Activated CD4-positive, alpha-beta T cell treated with anti-CD3 and anti-CD28 coated beads, Interleukin-2, amount 10 ng/mL, durations not matched to agents 24 days and 14 days (primary cell): Measurements from ENCODE around the gene ZBED6. TPM values are rescaled to one million over a fixed set of nuclear protein-coding genes. Genes with fewer than 3 reads are reported as not detected.
"Not testable (repeated sequence)": the region's sequence is repeated elsewhere in the genome, so short reads cannot be mapped to it uniquely, and the experiment has no call there.

Source experiments
- DNase-seq: peaks from one replicate; pipeline ENCODE4 v3.0.0; 2022
- H3K27ac Mint-ChIP-seq: one replicate; pipeline ENCODE4 v1.8.0; 2022; ENCODE audit warnings: mild to moderate bottlenecking, mixed read lengths
- H3K27me3 Mint-ChIP-seq: one replicate; pipeline ENCODE4 v1.8.0; 2022; ENCODE audit warnings: mixed read lengths
- H3K36me3 Mint-ChIP-seq: one replicate; pipeline ENCODE4 v1.8.0; 2022; ENCODE audit warnings: low read depth, mild to moderate bottlenecking, mixed read lengths
- H3K4me1 Mint-ChIP-seq: one replicate; pipeline ENCODE4 v1.8.0; 2021; ENCODE audit warnings: mixed read lengths
- H3K4me3 Mint-ChIP-seq: one replicate; pipeline ENCODE4 v1.8.0; 2022; ENCODE audit warnings: mild to moderate bottlenecking, moderate library complexity, mixed read lengths
- H3K9me3 Mint-ChIP-seq: one replicate; pipeline ENCODE4 v1.8.0; 2021; ENCODE audit warnings: mixed read lengths
- intact Hi-C: fragments of 100-400 bp; cut with micrococcal nuclease; formaldehyde crosslinking; loops from one replicate; pipeline ENCODE4 v1.15.1; 2023
- total RNA-seq: library from RNA; stranded (reverse); gene quantifications from 2 replicates; pipeline ENCODE4 v1.2.3, GENCODE V29; 2022

ZBED6 gene
- total RNA-seq, 1 donor from 2014 or later = 21.1 TPM

GRCh38 chr1:203768256-203768655 is 27.2 kb upstream of the ZBED6 start:
- intact Hi-C loops = loop anchor here (10.0 kb wide), 1 partner anchor 493 kb away; no protein-coding TSS in a partner anchor
- peak overlapping the region; percentile 34 for H3K27ac Mint-ChIP-seq
- H3K4me1 Mint-ChIP-seq = peaks cover 40% of the 10 kb centered on the region
- no peaks in the 10 kb centered on the region for H3K9me3 Mint-ChIP-seq
- H3K4me3 Mint-ChIP-seq = peak overlapping the region; percentile 3
- peaks cover 48% of the 10 kb centered on the region for H3K36me3 Mint-ChIP-seq
- DNase-seq = no peak
- no peaks in the 10 kb centered on the region for H3K27me3 Mint-ChIP-seq

- intact Hi-C loops = loop anchor here (10.0 kb wide), 1 partner anchor 495 kb away; no protein-coding TSS in a partner anchor
- Mint-ChIP-seq H3K27ac (peak overlapping the region; percentile 51), H3K36me3 (peaks cover 57% of the 10 kb centered on the region), H3K9me3 (no peaks in the 10 kb centered on the region), H3K4me1 (peaks cover 27% of the 10 kb centered on the region), H3K4me3 (no peak overlapping the region), H3K27me3 (no peaks in the 10 kb centered on the region)
- no peak for DNase-seq
These were observed 25.7 kb upstream of the ZBED6 start for GRCh38 chr1:203769505-203770343.

- H3K9me3 Mint-ChIP-seq = no peaks in the 10 kb centered on the region
- H3K36me3 Mint-ChIP-seq = peaks cover 66% of the 10 kb centered on the region
- H3K27me3 Mint-ChIP-seq = no peaks in the 10 kb centered on the region
- H3K27ac Mint-ChIP-seq = no peak overlapping the region
- intact Hi-C loops = no loop called here
- no peak overlapping the region for H3K4me3 Mint-ChIP-seq
- peaks cover 18% of the 10 kb centered on the region for H3K4me1 Mint-ChIP-seq
- no peak for DNase-seq
These were observed 23.5 kb upstream of the ZBED6 start for GRCh38 chr1:203771901-203772301.

- peaks cover 65% of the 10 kb centered on the region for H3K36me3 Mint-ChIP-seq
- H3K4me1 Mint-ChIP-seq = peaks cover 18% of the 10 kb centered on the region
- no peak overlapping the region for H3K27ac Mint-ChIP-seq
- intact Hi-C loops = no loop called here
- no peak for DNase-seq
- H3K9me3 Mint-ChIP-seq = no peaks in the 10 kb centered on the region
- H3K4me3 Mint-ChIP-seq = no peak overlapping the region
- H3K27me3 Mint-ChIP-seq = no peaks in the 10 kb centered on the region
These were observed 22.6 kb upstream of the ZBED6 start for GRCh38 chr1:203772836-203773235.

- H3K36me3 Mint-ChIP-seq = peaks cover 41% of the 10 kb centered on the region
- no peak for DNase-seq
- intact Hi-C loops = no loop called here
- no peaks in the 10 kb centered on the region for H3K9me3 Mint-ChIP-seq
- peaks cover 6% of the 10 kb centered on the region for H3K4me1 Mint-ChIP-seq
- H3K4me3 Mint-ChIP-seq = no peak overlapping the region
- H3K27ac Mint-ChIP-seq = peak overlapping the region; percentile 7
- H3K27me3 Mint-ChIP-seq = no peaks in the 10 kb centered on the region
These were observed 18.8 kb upstream of the ZBED6 start for GRCh38 chr1:203776636-203777035.

GRCh38 chr1:203777596-203777995 is 17.8 kb upstream of the ZBED6 start:
- H3K9me3 Mint-ChIP-seq = no peaks in the 10 kb centered on the region
- intact Hi-C loops = no loop called here
- peaks cover 6% of the 10 kb centered on the region for H3K4me1 Mint-ChIP-seq
- H3K36me3 Mint-ChIP-seq = peaks cover 32% of the 10 kb centered on the region
- no peak for DNase-seq
- no peak overlapping the region for H3K4me3 Mint-ChIP-seq
- H3K27me3 Mint-ChIP-seq = no peaks in the 10 kb centered on the region
- H3K27ac Mint-ChIP-seq = no peak overlapping the region

GRCh38 chr1:203778146-203778545 is 17.3 kb upstream of the ZBED6 start:
- H3K9me3 Mint-ChIP-seq = no peaks in the 10 kb centered on the region
- intact Hi-C loops = no loop called here

GRCh38 chr1:203778789-203779188 is 16.6 kb upstream of the ZBED6 start:
- intact Hi-C loops = no loop called here
- H3K9me3 Mint-ChIP-seq = no peaks in the 10 kb centered on the region
- no peak for DNase-seq
- peaks cover 24% of the 10 kb centered on the region for H3K36me3 Mint-ChIP-seq
- H3K27me3 Mint-ChIP-seq = no peaks in the 10 kb centered on the region
- H3K4me1 Mint-ChIP-seq = peaks cover 6% of the 10 kb centered on the region
- no peak overlapping the region for H3K27ac Mint-ChIP-seq
- no peak overlapping the region for H3K4me3 Mint-ChIP-seq

More at GRCh38 chr1:203778146-203778545, 17.3 kb upstream of the ZBED6 start:
- Mint-ChIP-seq H3K4me3 (no peak overlapping the region), H3K4me1 (peaks cover 6% of the 10 kb centered on the region), H3K27ac (no peak overlapping the region), H3K36me3 (peaks cover 26% of the 10 kb centered on the region), H3K27me3 (no peaks in the 10 kb centered on the region)
- DNase-seq = no peak

GRCh38 chr1:203781962-203782361 is 13.5 kb upstream of the ZBED6 start:
- Mint-ChIP-seq H3K4me3 (no peak overlapping the region), H3K4me1 (peaks cover 1% of the 10 kb centered on the region), H3K27me3 (peaks cover 4% of the 10 kb centered on the region), H3K9me3 (no peaks in the 10 kb centered on the region), H3K27ac (no peak overlapping the region), H3K36me3 (no peaks in the 10 kb centered on the region)
- intact Hi-C loops = no loop called here
- DNase-seq = no peak

GRCh38 chr1:203789966-203790365 is 5.5 kb upstream of the ZBED6 start:
- no peaks in the 10 kb centered on the region for H3K9me3 Mint-ChIP-seq
- no peaks in the 10 kb centered on the region for H3K36me3 Mint-ChIP-seq
- no peak overlapping the region for H3K4me3 Mint-ChIP-seq
- intact Hi-C loops = loop anchor here (10.0 kb wide), 1 partner anchor 165 kb away; the partner anchor contains the start of gene ATP2B4
- peaks cover 4% of the 10 kb centered on the region for H3K27me3 Mint-ChIP-seq
- peaks cover 3% of the 10 kb centered on the region for H3K4me1 Mint-ChIP-seq
- no peak for DNase-seq
- no peak overlapping the region for H3K27ac Mint-ChIP-seq

GRCh38 chr1:203791498-203791897 is 3.9 kb upstream of the ZBED6 start:
- intact Hi-C loops = loop anchor here (10.0 kb wide), 1 partner anchor 167 kb away; the partner anchor contains the start of gene ATP2B4
- Mint-ChIP-seq H3K4me1 (peaks cover 11% of the 10 kb centered on the region), H3K27me3 (no peaks in the 10 kb centered on the region), H3K27ac (no peak overlapping the region), H3K36me3 (peaks cover 7% of the 10 kb centered on the region), H3K4me3 (no peak overlapping the region), H3K9me3 (no peaks in the 10 kb centered on the region)
- DNase-seq = no peak

GRCh38 chr1:203792486-203792885 is 2.9 kb upstream of the ZBED6 start:
- intact Hi-C loops = loop anchor here (10.0 kb wide), 1 partner anchor 168 kb away; the partner anchor contains the start of gene ATP2B4
- Mint-ChIP-seq H3K4me1 (peaks cover 18% of the 10 kb centered on the region), H3K27me3 (no peaks in the 10 kb centered on the region), H3K9me3 (no peaks in the 10 kb centered on the region), H3K27ac (no peak overlapping the region), H3K4me3 (no peak overlapping the region), H3K36me3 (peaks cover 14% of the 10 kb centered on the region)
- no peak for DNase-seq

- peaks cover 24% of the 10 kb centered on the region for H3K36me3 Mint-ChIP-seq
- H3K27ac Mint-ChIP-seq, DNase-seq, H3K4me3 Mint-ChIP-seq, H3K27me3 Mint-ChIP-seq, H3K9me3 Mint-ChIP-seq: not testable (repeated sequence)
- intact Hi-C loops = loop anchor here (10.0 kb wide), 1 partner anchor 169 kb away; the partner anchor contains the start of gene ATP2B4
- H3K4me1 Mint-ChIP-seq = peaks cover 28% of the 10 kb centered on the region
These were observed 1.9 kb upstream of the ZBED6 start for GRCh38 chr1:203793561-203793960.

- Mint-ChIP-seq H3K4me1 (peaks cover 36% of the 10 kb centered on the region), H3K27ac (peak overlapping the region; percentile 97), H3K4me3 (peak overlapping the region; percentile 95), H3K27me3 (no peaks in the 10 kb centered on the region), H3K9me3 (no peaks in the 10 kb centered on the region), H3K36me3 (peaks cover 38% of the 10 kb centered on the region)
- intact Hi-C loops = loop anchor here (1.0 to 10.0 kb wide), 6 partner anchors 30 to 283 kb away; partner anchors contain the start of genes ATP2B4, LAX1 and SNRPE
- DNase-seq = no peak
These were observed 521 bp upstream of the ZBED6 start for GRCh38 chr1:203794764-203795440.
